Right lobe of liver (tissue), 4 donors: ENCODE results near the gene IMPDH1.

Experiments used
- POLR2A ChIP-seq: fragments of 450-650 bp; IDR thresholded peaks from one replicate; pipeline ENCODE4 v1.6.1; 2017; ENCODE audit warnings: antibody characterized with exemption, mild to moderate bottlenecking
- TF ChIP-seq, protein P1 (sequence below), 4 donors: fragments of 200-600 bp in 3 of 4; fragments of 450-650 bp in 1 of 4; IDR thresholded peaks; one replicate each; pipeline versions ENCODE4 v1.5.1 to v1.8.0; 2016 to 2022; ENCODE audit warnings: antibody characterized with exemption in 4 of 4, mild to moderate bottlenecking in 2 of 4
- donor health status: DM: no; HTN: no; CAD: no.
- donor health status: DM: no; HTN: no; CAD: no.
- donor health status: DM: no; HTN: yes; CAD: no.

GRCh38 chr7:128434413-128435326 lies 24.9 kb upstream of the IMPDH1 start:
- no peak for TF ChIP-seq POLR2A
- TF ChIP-seq, protein P1, sequence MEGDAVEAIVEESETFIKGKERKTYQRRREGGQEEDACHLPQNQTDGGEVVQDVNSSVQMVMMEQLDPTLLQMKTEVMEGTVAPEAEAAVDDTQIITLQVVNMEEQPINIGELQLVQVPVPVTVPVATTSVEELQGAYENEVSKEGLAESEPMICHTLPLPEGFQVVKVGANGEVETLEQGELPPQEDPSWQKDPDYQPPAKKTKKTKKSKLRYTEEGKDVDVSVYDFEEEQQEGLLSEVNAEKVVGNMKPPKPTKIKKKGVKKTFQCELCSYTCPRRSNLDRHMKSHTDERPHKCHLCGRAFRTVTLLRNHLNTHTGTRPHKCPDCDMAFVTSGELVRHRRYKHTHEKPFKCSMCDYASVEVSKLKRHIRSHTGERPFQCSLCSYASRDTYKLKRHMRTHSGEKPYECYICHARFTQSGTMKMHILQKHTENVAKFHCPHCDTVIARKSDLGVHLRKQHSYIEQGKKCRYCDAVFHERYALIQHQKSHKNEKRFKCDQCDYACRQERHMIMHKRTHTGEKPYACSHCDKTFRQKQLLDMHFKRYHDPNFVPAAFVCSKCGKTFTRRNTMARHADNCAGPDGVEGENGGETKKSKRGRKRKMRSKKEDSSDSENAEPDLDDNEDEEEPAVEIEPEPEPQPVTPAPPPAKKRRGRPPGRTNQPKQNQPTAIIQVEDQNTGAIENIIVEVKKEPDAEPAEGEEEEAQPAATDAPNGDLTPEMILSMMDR (IDR thresholded peaks at IDR 0.05), result no peak
